Measurements from ENCODE around the gene TET2. TPM values are rescaled to one million over a fixed set of nuclear protein-coding genes. Genes with fewer than 3 reads are reported as not detected.

TET2 gene
- total RNA-seq, 6 donors from 2014 or later, result 25.1 to 41.9 (median 29.7) TPM

DNA sequence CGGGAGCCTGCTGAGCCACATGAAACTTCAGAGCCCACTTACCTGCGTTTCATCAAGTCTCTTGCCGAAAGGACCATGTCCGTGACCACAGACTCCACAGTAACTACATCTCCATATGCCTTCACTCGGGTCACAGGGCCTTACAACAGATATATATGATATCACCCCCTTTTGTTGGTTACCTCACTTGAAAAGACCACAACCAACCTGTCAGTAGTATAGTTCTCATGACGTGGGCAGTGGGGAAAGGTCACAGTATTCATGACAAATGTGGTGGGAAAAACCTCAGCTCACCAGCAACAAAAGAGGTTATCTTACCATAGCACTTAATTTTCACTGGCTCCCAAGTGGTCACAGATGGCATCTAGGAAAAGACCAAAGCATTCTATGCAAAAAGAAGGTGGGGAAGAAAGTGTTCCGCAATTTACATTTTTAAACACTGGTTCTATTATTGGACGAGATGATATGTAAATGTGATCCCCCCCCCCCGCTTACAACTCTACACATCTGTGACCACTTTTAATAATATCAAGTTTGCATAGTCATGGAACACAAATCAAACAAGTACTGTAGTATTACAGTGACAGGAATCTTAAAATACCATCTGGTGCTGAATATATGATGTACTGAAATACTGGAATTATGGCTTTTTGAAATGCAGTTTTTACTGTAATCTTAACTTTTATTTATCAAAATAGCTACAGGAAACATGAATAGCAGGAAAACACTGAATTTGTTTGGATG, 129.9 kb downstream of the TET2 start:
- peaks cover 12 to 40% (median 30%) of the 10 kb centered on the region in 4 donors for H3K36me3 ChIP-seq
- WGBS, 2 donors, result 93 to 95% methylated on average over 9 of the region's 9 CpGs

GRCh38 chr4:105277702-105278101, 131.0 kb downstream of the TET2 start:
- Histone ChIP-seq H3K4me3 (no peak overlapping the region), H3K9me3 (no peaks in the 10 kb centered on the region), H3K4me1 (peaks cover 0 to 9% (median 2%) of the 10 kb centered on the region in 4 donors), H3K36me3 (peaks cover 12 to 29% (median 21%) of the 10 kb centered on the region in 4 donors), H3K27ac (no peak overlapping the region), H3K27me3 (no peaks in the 10 kb centered on the region)
- no peak for ATAC-seq (ENCODE audit: low FRiP score in 2 of 2)
- 62 to 78% methylated on average over 1 of the region's 1 CpG for WGBS, 2 donors
- TF ChIP-seq POLR2A (IDR thresholded peaks at IDR 0.05), result no peak
- no peak for TF ChIP-seq EP300 (IDR thresholded peaks at IDR 0.05)
- no peak for TF ChIP-seq POLR2AphosphoS5 (IDR thresholded peaks at IDR 0.05)
- no peak for TF ChIP-seq CTCF (IDR thresholded peaks at IDR 0.05)
- DNase-seq, result no peak

More for the DNA sequence above, 129.9 kb downstream of the TET2 start:
- no peak for DNase-seq
- TF ChIP-seq EP300 (IDR thresholded peaks at IDR 0.05) (no peak), POLR2AphosphoS5 (IDR thresholded peaks at IDR 0.05) (no peak), CTCF (IDR thresholded peaks at IDR 0.05) (no peak), POLR2A (IDR thresholded peaks at IDR 0.05) (no peak)
- H3K4me1 ChIP-seq, result peaks cover 0 to 9% (median 2%) of the 10 kb centered on the region in 4 donors
- H3K27me3 ChIP-seq, result no peaks in the 10 kb centered on the region
- no peak overlapping the region for H3K4me3 ChIP-seq
- no peak for ATAC-seq (ENCODE audit: low FRiP score in 2 of 2)
- H3K9me3 ChIP-seq, result no peaks in the 10 kb centered on the region
- H3K27ac ChIP-seq, result no peak overlapping the region

- Histone ChIP-seq H3K36me3 (peaks cover 12 to 21% (median 19%) of the 10 kb centered on the region in 4 donors), H3K27me3 (no peaks in the 10 kb centered on the region), H3K4me3 (no peak overlapping the region), H3K4me1 (peaks cover 0 to 2% (median under 1%) of the 10 kb centered on the region in 4 donors), H3K27ac (no peak overlapping the region), H3K9me3 (no peaks in the 10 kb centered on the region)
- ATAC-seq (ENCODE audit: low FRiP score in 2 of 2), result no peak
- TF ChIP-seq CTCF (IDR thresholded peaks at IDR 0.05), result no peak
- TF ChIP-seq EP300 (IDR thresholded peaks at IDR 0.05), result no peak
- no peak for TF ChIP-seq POLR2AphosphoS5 (IDR thresholded peaks at IDR 0.05)
- no peak for TF ChIP-seq POLR2A (IDR thresholded peaks at IDR 0.05)
- 86 to 100% methylated on average over 1 of the region's 1 CpG for whole genome bisulfite sequencing, 2 donors
- no peak for DNase-seq
Observed at GRCh38 chr4:105279314-105279713, 132.6 kb downstream of the TET2 start.

DNA sequence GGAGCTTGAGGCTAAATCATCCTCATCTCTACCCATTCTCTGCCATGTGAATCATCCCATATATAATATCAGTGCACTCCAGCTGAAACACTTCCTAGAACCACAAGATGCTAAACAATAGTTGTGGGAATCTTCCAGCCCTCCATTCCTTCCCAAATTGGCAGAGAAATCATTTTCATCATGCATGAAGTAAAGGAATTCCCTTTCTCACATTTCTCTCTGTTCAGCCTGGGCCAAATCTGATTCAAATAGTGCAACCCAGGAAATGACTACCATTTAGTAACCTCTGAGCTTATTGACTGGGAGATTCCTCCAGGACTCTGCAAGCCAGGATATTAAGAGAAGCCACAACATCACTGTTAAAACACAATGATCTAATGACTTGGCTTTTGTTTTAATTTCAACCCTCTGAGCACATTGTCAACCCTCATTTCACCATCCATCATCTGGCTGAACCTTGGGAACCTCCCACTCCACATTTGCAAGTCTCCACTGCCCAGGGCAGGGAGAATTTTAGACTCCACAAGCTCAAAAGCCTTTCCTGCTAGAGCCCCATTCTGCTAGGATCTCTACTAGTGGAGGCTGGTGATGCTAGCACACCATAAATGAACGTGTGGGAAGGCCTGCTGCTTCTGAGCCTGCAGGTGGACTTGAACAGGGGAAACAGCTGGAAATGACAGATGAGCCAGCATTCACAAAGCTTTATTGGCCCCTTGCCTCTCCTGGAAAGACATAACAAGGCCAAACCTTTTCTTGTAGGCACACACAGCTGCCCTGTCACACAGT, 133.9 kb downstream of the TET2 start:
- no peak for DNase-seq
- WGBS, 2 donors, result 25 to 55% methylated on average over 1 of the region's 1 CpG
- ATAC-seq (ENCODE audit: low FRiP score in 2 of 2), result peak in 1 of 2 donors; percentile 92

More for the DNA sequence above, 133.9 kb downstream of the TET2 start:
- H3K36me3 ChIP-seq, result peaks cover 2 to 13% (median 10%) of the 10 kb centered on the region in 4 donors
- H3K4me1 ChIP-seq, result peaks cover 0 to 2% (median 0%) of the 10 kb centered on the region in 4 donors
- no peaks in the 10 kb centered on the region for H3K27me3 ChIP-seq
- H3K4me3 ChIP-seq, result no peak overlapping the region
- TF ChIP-seq POLR2A (IDR thresholded peaks at IDR 0.05) (no peak), CTCF (IDR thresholded peaks at IDR 0.05) (no peak)
- no peak overlapping the region for H3K27ac ChIP-seq
- no peaks in the 10 kb centered on the region for H3K9me3 ChIP-seq
